ENCODE data around the gene SPTB.

SPTB gene

DNA sequence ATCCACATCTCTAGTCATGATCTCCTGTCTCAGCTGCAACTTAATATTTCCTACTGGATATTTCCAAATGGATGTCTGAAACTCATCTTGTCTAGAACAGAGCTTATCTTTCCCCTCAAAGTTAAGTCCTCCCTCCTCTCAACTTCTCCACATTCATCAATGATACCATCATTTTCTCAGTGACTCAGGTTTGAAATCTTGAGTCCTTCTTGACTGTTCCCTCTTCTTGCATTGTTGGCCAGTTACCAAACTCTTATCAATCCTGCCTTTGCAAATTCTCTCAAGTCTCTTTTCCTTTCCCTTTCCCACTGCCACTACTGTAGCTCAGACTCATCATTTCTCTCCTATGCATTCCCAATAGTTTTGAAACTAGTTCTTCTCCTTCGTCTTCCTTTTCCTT is 20.3 kb upstream of the SPTB start:
- H3K9me2 ChIP-seq (replicated peaks; ENCODE audit: control insufficient read depth, low read length) = no peaks in the 10 kb centered on the region
- no peaks in the 10 kb centered on the region for H3K79me2 ChIP-seq (ENCODE audit: control insufficient read depth, low read length)
- peaks cover 25% of the 10 kb centered on the region for H3K27me3 ChIP-seq (ENCODE audit: control insufficient read depth, low read length)
- H4K20me1 ChIP-seq (ENCODE audit: control insufficient read depth, insufficient read depth, low read depth, low read length) = no peaks in the 10 kb centered on the region
- H3F3A ChIP-seq (ENCODE audit: control insufficient read depth, insufficient read depth) = no peaks in the 10 kb centered on the region
- no peak overlapping the region for H3K27ac ChIP-seq (ENCODE audit: low read depth, low read length)
- TF ChIP-seq, protein P1, sequence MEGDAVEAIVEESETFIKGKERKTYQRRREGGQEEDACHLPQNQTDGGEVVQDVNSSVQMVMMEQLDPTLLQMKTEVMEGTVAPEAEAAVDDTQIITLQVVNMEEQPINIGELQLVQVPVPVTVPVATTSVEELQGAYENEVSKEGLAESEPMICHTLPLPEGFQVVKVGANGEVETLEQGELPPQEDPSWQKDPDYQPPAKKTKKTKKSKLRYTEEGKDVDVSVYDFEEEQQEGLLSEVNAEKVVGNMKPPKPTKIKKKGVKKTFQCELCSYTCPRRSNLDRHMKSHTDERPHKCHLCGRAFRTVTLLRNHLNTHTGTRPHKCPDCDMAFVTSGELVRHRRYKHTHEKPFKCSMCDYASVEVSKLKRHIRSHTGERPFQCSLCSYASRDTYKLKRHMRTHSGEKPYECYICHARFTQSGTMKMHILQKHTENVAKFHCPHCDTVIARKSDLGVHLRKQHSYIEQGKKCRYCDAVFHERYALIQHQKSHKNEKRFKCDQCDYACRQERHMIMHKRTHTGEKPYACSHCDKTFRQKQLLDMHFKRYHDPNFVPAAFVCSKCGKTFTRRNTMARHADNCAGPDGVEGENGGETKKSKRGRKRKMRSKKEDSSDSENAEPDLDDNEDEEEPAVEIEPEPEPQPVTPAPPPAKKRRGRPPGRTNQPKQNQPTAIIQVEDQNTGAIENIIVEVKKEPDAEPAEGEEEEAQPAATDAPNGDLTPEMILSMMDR (IDR thresholded peaks at IDR 0.05; ENCODE audit: low read depth, low read length, poor library complexity, severe bottlenecking) = no peak
- no peak for TF ChIP-seq EZH2phosphoT487 (IDR thresholded peaks at IDR 0.05; ENCODE audit: borderline replicate concordance, low read length)
- no peaks in the 10 kb centered on the region for H3K9me3 ChIP-seq (ENCODE audit: control insufficient read depth, insufficient read depth, low read length)
- no peaks in the 10 kb centered on the region for H3K36me3 ChIP-seq (ENCODE audit: control insufficient read depth, low read length)
- no peak overlapping the region for H3K4me2 ChIP-seq (ENCODE audit: low read length)
- H3K4me3 ChIP-seq (ENCODE audit: low read length) = no peak overlapping the region
- H3K4me1 ChIP-seq (ENCODE audit: control insufficient read depth, low read length) = no peaks in the 10 kb centered on the region

DNA sequence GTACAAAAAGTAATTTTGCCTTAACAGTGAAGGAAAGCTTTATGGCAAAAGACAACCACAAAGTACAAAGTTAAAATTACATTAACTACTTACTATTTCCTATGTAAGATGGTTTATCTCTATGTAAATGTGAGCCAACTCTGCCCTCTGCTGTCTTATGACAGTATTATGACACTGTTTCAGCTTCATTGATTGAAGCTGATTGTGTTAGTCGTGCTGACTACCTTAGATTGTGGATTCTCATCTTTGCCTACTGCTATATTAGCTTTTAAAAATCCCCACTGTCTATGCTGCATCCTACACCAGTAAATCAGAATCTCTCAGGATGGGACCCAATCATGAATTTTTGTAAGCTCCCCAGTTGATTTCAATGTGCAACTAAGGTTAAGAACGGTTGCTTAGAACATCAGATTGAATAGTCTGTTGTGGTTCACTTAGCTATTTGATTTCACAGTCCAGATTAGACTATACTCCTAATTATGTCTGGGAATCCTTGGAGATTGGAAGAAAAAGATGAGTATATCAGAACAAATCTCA is 12.2 kb upstream of the SPTB start:
- no peak overlapping the region for H3K4me3 ChIP-seq (ENCODE audit: low read length)
- peaks cover 3% of the 10 kb centered on the region; the same call in 1 of the 2 replicates for H3K27me3 ChIP-seq (ENCODE audit: control insufficient read depth, low read length)
- H3K36me3 ChIP-seq (ENCODE audit: control insufficient read depth, low read length) = no peaks in the 10 kb centered on the region
- no peaks in the 10 kb centered on the region for H3K79me2 ChIP-seq (ENCODE audit: control insufficient read depth, low read length)
- H3K27ac ChIP-seq (ENCODE audit: low read depth, low read length) = no peak overlapping the region
- H3K9me3 ChIP-seq (ENCODE audit: control insufficient read depth, insufficient read depth, low read length) = no peaks in the 10 kb centered on the region
- no peaks in the 10 kb centered on the region for H3K9me2 ChIP-seq (replicated peaks; ENCODE audit: control insufficient read depth, low read length)
- H4K20me1 ChIP-seq (ENCODE audit: control insufficient read depth, insufficient read depth, low read depth, low read length) = no peaks in the 10 kb centered on the region
- TF ChIP-seq EZH2phosphoT487 (IDR thresholded peaks at IDR 0.05; ENCODE audit: borderline replicate concordance, low read length) = no peak
- TF ChIP-seq, protein P1 (IDR thresholded peaks at IDR 0.05; ENCODE audit: low read depth, low read length, poor library complexity, severe bottlenecking) = peak; percentile 64
- H3K4me2 ChIP-seq (ENCODE audit: low read length) = no peak overlapping the region
- H3K4me1 ChIP-seq (ENCODE audit: control insufficient read depth, low read length) = no peaks in the 10 kb centered on the region
- H3F3A ChIP-seq (ENCODE audit: control insufficient read depth, insufficient read depth) = no peaks in the 10 kb centered on the region

DNA sequence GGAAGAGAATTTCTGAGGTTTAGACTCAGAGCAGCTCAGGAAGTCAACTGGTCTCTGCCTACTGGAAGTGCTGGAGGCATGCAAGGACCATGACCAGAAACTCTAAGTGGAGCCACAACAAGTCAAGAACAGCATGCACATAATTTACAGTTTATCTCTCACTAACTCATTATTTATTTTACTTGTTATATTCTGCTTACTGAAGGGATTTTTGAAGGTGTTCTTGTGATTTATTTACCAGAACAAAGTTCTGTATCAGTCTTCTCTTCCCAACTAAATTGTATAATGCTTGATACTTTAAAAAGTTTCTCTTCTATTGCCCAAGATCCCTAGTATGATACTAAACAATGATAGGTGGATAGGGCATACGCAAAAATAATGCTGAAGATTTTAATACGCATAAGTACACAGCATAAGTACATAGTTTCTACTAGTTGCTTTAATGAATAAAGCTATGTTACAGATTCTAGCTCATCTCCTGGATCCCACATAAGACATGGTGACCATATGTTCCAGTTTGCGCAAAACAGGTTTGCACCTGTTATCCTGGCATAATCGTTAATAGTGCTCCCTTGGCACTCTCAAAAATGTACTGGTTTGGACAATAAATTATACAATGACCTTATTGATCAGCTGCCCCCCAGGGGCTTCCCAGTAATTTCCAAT is 11.6 kb upstream of the SPTB start:
- no peaks in the 10 kb centered on the region for H3K4me1 ChIP-seq (ENCODE audit: control insufficient read depth, low read length)
- no peaks in the 10 kb centered on the region for H3K9me2 ChIP-seq (replicated peaks; ENCODE audit: control insufficient read depth, low read length)
- no peaks in the 10 kb centered on the region for H3K79me2 ChIP-seq (ENCODE audit: control insufficient read depth, low read length)
- no peaks in the 10 kb centered on the region for H3F3A ChIP-seq (ENCODE audit: control insufficient read depth, insufficient read depth)
- H3K4me3 ChIP-seq (ENCODE audit: low read length) = no peak overlapping the region
- no peaks in the 10 kb centered on the region for H3K36me3 ChIP-seq (ENCODE audit: control insufficient read depth, low read length)
- H3K27ac ChIP-seq (ENCODE audit: low read depth, low read length) = no peak overlapping the region
- peaks cover 3% of the 10 kb centered on the region; the same call in 1 of the 2 replicates for H3K27me3 ChIP-seq (ENCODE audit: control insufficient read depth, low read length)
- no peak for TF ChIP-seq EZH2phosphoT487 (IDR thresholded peaks at IDR 0.05; ENCODE audit: borderline replicate concordance, low read length)
- TF ChIP-seq, protein P1 (IDR thresholded peaks at IDR 0.05; ENCODE audit: low read depth, low read length, poor library complexity, severe bottlenecking) = no peak
- H3K9me3 ChIP-seq (ENCODE audit: control insufficient read depth, insufficient read depth, low read length) = no peaks in the 10 kb centered on the region
- H4K20me1 ChIP-seq (ENCODE audit: control insufficient read depth, insufficient read depth, low read depth, low read length) = no peaks in the 10 kb centered on the region
- no peak overlapping the region for H3K4me2 ChIP-seq (ENCODE audit: low read length)

Measured in DOHH2 (cell line).